Glomerular endothelial cell (primary cell): Measurements from ENCODE around the gene C1QL2. TPM values are rescaled to one million over a fixed set of nuclear protein-coding genes. Genes with fewer than 3 reads are reported as not detected.

Experiments used
- DNase-seq: peaks from one replicate; pipeline ENCODE4 v3.0.0-alpha.2; 2011; ENCODE audit warnings: low read depth, low spot score; ENCODE audit errors: extremely low read depth
- total RNA-seq: library from RNA; depleted of rRNA; stranded (reverse); fragments of >200 nt; gene quantifications from 2 replicates; pipeline ENCODE4 v1.2.3, GENCODE V29; 2015

Gene C1QL2
- total RNA-seq, 1 donor from 2014 or later: not detected

DNA sequence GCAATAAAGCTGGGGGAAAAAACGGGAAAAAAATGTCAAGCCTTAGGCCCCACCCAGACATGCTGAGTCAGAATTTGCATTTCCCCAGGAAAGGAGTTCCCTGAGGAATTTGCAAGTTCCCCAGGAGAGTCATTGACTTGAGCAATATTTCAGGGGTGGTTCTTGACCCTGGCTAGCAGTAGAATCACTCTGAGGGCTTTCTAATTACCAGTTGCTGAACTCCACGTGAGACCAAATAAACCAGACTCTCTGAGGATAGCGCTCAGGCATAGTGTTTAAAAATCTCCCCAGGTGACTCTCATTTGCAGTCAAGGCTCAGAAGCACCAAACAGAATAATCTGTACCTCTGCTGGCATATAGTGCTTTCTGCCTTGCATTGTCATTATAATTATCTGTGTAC, 48.7 kb downstream of the C1QL2 start:
- no peak for DNase-seq

DNA sequence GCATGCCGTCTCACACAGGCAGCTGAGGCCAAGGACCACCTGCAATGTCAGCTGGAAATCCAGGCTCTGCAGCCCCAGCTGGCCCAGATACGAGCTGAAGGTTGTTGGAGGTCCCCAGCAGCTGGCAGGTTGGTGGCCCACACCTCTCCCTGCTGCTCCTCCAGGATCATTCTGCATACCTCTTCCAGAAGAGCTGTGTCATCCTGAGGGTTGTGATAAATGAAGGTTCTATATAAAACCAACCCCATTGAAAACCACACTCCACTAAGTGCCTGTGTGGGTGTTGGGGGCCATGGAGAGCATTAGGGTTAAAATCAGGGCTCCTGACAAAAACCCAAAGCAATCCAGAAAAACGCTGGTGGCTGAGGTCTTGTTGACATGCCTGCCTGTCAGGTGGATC, 50.4 kb downstream of the C1QL2 start:
- DNase-seq: no peak

DNA sequence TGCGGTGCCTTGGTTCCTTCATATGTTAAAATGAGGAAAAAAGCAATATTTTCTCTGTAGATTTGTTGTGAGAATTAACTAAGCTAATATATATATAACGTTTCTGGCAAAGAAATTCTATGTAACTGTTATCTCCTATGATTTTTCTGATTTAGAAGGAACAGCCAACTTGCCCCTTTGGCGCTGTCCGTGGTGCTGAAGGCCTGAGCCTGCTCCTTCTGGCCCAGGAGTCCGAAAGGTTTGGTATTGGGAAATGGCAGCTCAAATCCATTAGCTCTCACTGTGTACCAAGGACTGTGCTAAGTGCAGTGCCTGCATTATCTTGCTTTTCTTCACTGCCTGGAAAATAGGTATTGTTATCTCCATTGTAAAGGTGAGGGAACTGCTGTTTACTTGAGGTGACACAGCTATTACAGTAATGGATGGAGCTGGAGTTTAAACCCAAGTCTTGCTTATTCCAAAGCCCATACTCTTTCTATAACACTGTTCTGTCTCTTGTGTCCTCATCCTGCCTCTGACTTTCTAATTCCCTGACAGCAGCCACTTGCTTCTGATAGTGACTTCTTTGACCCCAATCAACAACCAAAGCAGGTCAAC, 52.2 kb downstream of the C1QL2 start:
- DNase-seq: no peak

Other genes starting within 250 kb of the C1QL2 start
- gene MARCO, start 216.6 kb downstream of the C1QL2 start, total RNA-seq: not detected in 2 replicates
- gene STEAP3, start 65.1 kb upstream of the C1QL2 start, total RNA-seq: 17.4 and 23.8 TPM in 2 replicates
- gene C2orf76, start 208.1 kb upstream of the C1QL2 start, total RNA-seq: 7.1 and 13.4 TPM in 2 replicates
- gene DBI, start 208.2 kb upstream of the C1QL2 start, total RNA-seq: 162 and 202 TPM in 2 replicates